HG03060 (cell line): ENCODE results near the gene CSRP2.

Source experiments
- ATAC-seq: cut with Tn5 transposase; IDR thresholded peaks from one replicate; pipeline ENCODE4 v1.9.1; 2021; ENCODE audit warnings: low read depth, moderate number of reproducible peaks; ENCODE audit not compliant: unreplicated experiment

Gene CSRP2

GRCh38 chr12:76895796-76896195 lies 17.0 kb upstream of the CSRP2 start:
- ATAC-seq, result no peak

DNA sequence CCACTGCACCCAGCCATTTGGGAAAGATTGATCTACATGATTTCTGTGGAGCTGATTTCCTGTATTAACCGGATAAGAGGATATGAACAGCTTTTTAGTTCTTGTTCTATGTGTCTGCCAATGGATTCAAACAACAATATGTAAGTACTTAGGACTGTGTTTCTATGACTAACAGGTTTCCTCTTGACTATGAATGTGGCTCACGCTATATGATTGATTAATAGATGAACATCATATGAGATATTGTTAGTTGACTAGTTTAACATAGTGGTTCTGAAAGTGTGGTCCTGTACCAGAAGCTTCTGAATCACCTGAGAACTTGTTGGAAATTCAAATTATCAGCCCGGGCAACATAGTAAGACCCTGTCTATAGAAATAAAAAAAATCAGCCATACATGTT lies 12.8 kb upstream of the CSRP2 start:
- ATAC-seq, result no peak

DNA sequence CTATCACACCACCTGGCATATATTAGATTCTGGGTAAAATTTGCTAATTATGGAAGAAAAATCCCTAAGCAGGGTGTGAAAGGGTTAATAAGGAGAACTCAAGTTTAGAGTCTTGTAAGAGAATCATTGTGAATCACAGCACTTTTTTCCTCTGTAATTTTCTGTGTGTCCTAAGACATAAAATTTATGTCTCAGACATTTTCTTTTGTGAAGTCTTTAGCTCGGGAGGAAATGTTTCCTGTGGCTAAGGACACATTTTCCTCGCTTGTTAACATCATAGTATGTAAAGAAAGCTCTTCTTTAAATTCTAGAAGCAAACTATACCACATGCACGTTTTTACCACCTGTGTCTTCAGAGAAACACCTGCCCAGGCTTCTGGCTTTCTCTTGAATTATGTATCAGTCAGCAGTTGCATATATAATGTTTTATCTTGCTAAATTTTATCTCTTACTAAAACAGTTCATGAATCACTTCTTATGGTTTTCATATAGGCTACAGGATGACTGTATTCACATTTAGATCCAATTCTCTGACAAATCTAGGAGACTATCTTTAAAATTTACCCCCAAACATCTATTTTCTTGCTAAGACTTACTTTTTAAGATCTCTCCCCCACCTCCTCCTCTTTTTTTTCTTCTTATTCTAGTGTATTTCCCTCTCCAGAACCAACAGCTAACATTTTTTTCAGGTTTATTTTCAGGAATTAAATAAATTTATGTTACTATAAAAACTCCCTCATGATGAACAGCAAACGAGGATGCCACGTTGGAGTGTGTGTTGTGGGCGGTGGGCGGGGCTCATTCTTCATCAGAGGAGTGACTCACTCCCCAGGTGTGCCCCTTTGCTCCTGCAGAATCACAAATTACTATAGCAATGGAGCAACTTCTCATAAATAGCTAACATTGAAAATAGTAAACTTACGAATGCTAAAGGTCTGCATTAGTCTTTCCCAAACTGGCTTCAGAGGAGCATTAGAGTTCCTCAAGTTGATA lies 11.6 kb upstream of the CSRP2 start:
- ATAC-seq, result no peak

GRCh38 chr12:76888775-76889174 lies 10.0 kb upstream of the CSRP2 start:
- ATAC-seq, result no peak

DNA sequence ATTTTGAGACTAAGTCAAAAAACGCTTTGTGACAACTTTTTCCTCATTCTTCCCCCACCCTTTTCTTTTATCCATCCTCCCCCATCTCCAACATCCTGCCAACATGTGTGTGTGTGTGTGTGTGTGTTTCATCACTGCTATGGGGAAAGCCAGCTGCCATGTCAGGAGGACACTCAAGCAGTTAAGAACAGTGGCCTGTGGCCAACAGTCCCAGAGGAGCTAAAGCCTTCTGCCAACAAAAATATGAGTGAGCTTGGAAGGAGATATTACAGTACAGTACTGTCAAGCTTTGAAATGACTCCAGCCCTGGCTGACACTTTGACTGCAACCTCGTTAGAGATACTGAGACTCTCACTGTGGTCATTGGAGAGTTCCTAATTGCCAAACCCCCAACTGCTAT lies 5.0 kb upstream of the CSRP2 start:
- ATAC-seq, result no peak

- ATAC-seq, result no peak
Observed at GRCh38 chr12:76883151-76883550, 4.3 kb upstream of the CSRP2 start.

GRCh38 chr12:76882367-76882766 lies 3.5 kb upstream of the CSRP2 start:
- ATAC-seq, result no peak

GRCh38 chr12:76881142-76881541 lies 2.3 kb upstream of the CSRP2 start:
- no peak for ATAC-seq

DNA sequence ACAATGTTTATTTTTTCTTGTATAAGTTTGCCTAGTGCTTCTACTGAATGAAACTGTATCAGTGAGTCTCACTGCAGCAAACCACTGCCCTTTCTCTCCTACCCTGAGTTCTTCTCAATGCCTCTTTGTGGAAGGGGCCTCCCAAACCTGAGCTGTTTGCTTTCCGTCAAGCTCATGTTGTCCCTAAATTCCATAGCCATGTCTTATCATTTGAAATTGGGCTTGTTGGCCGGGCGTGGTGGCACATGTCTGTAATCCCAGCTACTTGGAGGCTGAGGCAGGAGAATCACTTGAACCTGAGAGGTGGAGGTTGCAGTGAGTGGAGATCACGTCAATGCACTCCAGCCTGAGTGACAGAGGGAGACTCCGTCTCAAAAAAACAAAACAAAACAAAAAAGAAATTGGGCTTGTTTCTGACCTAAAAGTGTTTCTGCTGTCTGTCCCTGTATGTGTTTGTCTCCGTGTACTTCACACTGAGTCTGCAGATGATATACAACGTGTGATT lies 1.8 kb upstream of the CSRP2 start:
- no peak for ATAC-seq

DNA sequence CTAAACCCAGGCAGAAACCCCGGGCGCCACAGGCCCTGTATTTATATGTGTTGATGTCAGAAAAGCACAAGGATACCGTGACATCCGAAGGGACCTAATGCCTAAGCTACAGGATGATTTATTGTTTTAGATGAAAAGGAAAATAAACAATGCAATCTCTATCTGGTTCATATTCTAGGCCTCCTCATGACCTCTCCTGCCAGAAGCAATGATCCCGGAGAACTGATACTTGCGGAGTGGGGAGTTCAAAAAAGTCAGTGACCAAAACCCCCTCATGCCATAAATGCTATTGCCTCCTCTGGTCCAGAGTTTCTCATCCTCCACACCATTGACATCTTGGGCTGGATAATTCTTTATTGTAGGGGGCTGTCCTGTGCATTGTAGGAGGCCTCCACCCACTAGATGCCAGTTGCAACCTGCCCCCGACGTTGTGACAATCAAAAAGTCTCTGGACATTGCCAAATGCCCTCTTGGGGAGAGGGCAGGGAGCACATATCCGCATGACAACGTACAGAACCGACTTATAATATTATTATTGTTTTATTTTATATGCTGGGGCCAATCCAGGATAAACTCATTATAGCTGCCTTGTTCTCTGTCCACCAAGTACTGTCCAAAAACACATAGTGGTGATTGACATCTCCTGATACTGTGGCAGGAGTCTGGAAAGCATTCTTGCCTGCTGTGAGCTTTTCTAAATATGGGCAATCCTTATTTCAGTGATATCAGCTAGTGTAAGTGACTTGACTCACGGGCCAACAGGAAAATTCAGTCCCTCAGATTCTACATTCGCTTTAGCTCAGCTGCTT lies 1.1 kb upstream of the CSRP2 start:
- no peak for ATAC-seq

DNA sequence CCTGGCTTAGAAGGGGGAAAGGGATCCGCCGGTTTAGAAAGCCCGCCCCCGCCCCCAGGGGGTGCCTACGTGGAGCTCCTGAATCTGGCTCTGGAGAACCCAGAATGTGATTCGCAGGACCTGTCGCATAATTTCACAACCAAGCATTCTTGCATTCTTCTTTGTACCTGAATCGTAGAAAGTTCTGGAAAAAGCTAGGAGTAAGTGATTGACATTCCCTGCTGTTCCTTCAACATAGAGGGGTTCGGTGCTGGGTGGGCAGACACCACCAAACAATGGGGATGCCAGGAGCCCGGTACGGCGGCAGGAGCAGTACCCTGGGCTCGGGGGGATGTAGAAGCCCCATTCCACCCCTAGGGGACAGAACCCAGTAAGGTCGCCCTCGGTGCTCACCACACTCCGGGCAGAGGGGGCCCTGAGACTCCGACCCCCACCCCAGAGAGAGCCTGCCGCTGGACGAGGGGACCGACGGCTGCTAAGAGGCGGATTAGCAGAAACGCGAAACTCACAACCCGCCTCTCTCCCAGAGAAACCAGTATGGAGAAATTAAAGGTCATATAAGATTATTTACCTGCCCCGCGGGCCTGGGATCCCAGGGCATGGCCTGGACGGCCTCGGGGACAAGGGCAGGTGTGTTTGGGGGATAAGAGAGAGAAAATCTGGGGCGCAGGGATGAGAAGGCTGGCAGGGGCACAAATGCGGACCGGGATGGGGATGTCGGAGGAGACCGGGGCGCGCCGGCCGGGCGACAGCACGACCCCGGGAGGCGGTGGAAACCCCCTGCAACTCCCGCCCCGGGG lies 520 bp downstream of the CSRP2 start:
- ATAC-seq, result no peak

GRCh38 chr12:76876696-76877229 lies 2.1 kb downstream of the CSRP2 start:
- no peak for ATAC-seq

DNA sequence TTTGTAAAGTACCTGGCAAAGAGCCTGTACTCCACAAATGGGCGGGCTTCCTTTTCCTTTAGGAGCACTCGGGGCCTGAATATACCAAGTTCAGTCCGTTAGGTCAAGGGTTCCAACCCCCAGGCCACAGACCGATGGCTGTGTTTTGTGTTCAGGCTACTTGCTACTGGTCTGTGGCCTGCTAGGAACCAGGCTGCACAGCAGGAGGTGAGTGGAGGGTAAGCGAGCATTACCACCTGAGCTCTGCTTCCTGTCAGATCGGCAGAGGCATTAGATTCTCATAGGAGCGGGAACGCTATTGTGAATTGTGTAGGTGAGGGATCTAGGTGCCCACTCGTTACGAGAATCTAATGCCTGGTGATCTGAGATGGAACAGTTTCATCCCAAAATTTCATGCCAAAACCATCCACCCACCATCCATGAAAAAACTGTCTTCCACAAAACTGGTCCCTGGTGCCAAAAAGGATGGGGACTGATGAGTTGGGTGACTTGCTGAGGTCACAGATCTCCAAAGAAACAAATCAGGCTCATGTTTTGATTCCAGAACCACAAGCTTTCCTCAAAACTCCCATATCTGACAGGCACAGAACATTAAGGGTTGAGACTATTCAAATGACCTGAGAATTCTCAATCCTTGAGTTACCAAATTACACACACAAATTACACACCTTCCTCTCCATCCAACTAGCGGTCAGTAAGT lies 4.2 kb downstream of the CSRP2 start:
- ATAC-seq, result no peak

- ATAC-seq, result no peak
Observed at GRCh38 chr12:76874027-76874426, 4.8 kb downstream of the CSRP2 start.

GRCh38 chr12:76872415-76872814 lies 6.4 kb downstream of the CSRP2 start:
- ATAC-seq, result no peak

DNA sequence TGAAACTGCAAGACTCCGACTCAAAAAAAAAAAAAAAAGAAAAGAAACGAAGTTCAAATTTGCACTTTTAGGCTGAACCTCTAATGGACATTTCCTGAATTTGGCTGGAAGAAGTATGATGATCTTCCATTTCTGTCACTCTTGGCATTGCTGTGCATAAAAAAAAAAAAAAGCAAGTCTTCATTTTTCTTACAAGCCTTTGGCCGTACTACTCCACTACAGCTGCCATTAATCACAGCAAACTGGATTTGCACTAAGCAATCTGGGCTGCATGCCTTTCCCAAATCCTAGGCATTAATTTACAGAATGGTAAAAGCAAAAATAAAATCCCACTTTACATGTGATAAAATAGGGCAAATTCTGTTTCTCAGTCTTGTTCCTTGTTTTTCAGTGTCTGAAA lies 7.1 kb downstream of the CSRP2 start:
- ATAC-seq, result no peak

DNA sequence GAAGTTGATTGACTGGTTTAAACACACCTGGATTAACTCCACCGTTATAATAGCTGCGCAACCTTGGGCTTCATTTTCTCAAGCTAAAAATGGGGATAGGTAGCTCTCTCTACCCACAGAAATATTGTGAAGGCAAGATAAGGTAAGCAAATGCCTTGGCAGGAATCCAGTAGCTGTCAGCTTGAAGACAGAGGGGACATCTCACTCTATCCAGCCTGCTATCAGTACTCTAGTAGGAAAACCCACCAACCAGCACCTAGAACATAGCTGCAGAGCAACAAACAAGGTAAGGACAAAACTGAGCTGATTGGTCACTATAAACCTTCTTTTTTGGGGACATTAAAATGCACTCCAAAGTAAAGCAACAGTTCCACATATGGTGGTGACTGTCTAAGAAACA lies 7.7 kb downstream of the CSRP2 start:
- no peak for ATAC-seq

DNA sequence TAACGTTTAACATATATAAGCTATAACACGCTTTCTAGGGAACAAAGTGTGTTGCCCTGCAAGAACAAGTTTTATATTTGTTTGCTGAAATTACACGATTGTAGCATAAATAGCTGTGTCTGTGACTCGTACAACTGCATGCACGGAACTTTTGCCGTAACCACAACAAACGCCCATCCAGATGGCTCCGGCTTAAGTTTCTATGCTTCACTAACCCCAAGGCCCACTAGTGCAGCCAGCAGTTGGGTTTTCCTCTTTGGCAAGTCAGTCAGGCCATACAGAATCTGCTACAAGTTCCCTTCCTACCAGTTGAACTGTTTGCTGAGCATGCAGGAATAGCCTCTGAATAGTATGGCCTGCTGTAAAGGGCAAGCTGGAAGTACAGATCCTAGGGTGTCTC lies 12.1 kb downstream of the CSRP2 start:
- no peak for ATAC-seq

GRCh38 chr12:76866151-76866567 lies 12.7 kb downstream of the CSRP2 start:
- no peak for ATAC-seq
